IMR-90 (cell line): ENCODE results near the gene AMN. TPM values are rescaled to one million over a fixed set of nuclear protein-coding genes. Genes with fewer than 3 reads are reported as not detected.

Experiments used
- ATAC-seq: fragments of 200-7000 bp; cut with Tn5 transposase; 2 replicates; pipeline ENCODE4 v1.9.1; 2020; ENCODE audit warnings: low read depth, mild to moderate bottlenecking, moderate library complexity
- BruUV-seq: library from RNA; stranded (reverse); fragments of 400-500 nt; replicated peaks from 2 replicates; lab custom pipeline; 2021; lab: Mats Ljungman, UMichigan
- CTCF ChIA-PET: fragments of 300-600 bp; formaldehyde crosslinking; extraction: SDS; loops from one replicate; lab custom pipeline; 2021; ENCODE audit warnings: antibody characterized with exemption; lab: Yijun Ruan, JAX
- POLR2A ChIA-PET: fragments of 300-600 bp; sonication (Branson Sonifier 250); formaldehyde crosslinking; loops from one replicate; lab custom pipeline; 2022; ENCODE audit warnings: antibody characterized with exemption; ENCODE audit not compliant: unreplicated experiment; lab: Charles Lee
- DNase-seq: peaks from one replicate; pipeline ENCODE4 v3.0.0; 2013
- H2AFZ ChIP-seq: replicated peaks from 2 replicates; pipeline ENCODE3; 2013; ENCODE audit warnings: low read length, mild to moderate bottlenecking; ENCODE audit not compliant: poor library complexity
- H2AK5ac ChIP-seq: 2 replicates; pipeline ENCODE4 v1.6.1; 2013; ENCODE audit warnings: low read depth, low read length, inconsistent platforms
- H2AK9ac ChIP-seq: replicated peaks from 2 replicates; pipeline ENCODE3; 2013; ENCODE audit warnings: mild to moderate bottlenecking, low read depth, low read length, moderate library complexity; ENCODE audit not compliant: poor library complexity
- H2BK120ac ChIP-seq: 2 replicates; pipeline ENCODE4 v1.6.1; 2013; ENCODE audit warnings: low read depth, low read length, inconsistent platforms
- H2BK15ac ChIP-seq: 3 replicates; pipeline ENCODE4 v1.6.1; 2013; ENCODE audit warnings: low read depth, low read length, inconsistent platforms
- H2BK20ac ChIP-seq: 2 replicates; pipeline ENCODE4 v1.6.1; 2013; ENCODE audit warnings: low read depth, mild to moderate bottlenecking, inconsistent platforms, low read length, moderate library complexity
- H2BK5ac ChIP-seq: 2 replicates; pipeline ENCODE4 v1.6.1; 2013; ENCODE audit warnings: mild to moderate bottlenecking, low read depth, low read length, inconsistent platforms; ENCODE audit not compliant: poor library complexity, severe bottlenecking
- H3K14ac ChIP-seq: replicated peaks from 2 replicates; pipeline ENCODE4 v1.6.1; 2013; ENCODE audit warnings: low read depth, low read length, inconsistent platforms
- H3K18ac ChIP-seq: 2 replicates; pipeline ENCODE4 v1.6.1; 2013; ENCODE audit warnings: low read depth, low read length, control low read depth
- H3K23ac ChIP-seq: 2 replicates; pipeline ENCODE4 v1.6.1; 2013; ENCODE audit warnings: low read depth, low read length, inconsistent platforms
- H3K27ac ChIP-seq: 2 replicates; pipeline ENCODE4 v1.5.1; 2013; ENCODE audit warnings: mild to moderate bottlenecking, control low read depth, low read length; ENCODE audit not compliant: insufficient read depth
- H3K27me3 ChIP-seq: 2 replicates; pipeline ENCODE4 v1.6.1; 2013; ENCODE audit warnings: low read length; ENCODE audit not compliant: control insufficient read depth, insufficient read depth
- H3K36me3 ChIP-seq: 2 replicates; pipeline ENCODE4 v1.6.1; 2013; ENCODE audit warnings: low read length, mixed read lengths; ENCODE audit not compliant: control insufficient read depth, insufficient read depth
- H3K4ac ChIP-seq: 2 replicates; pipeline ENCODE4 v1.6.1; 2013; ENCODE audit warnings: low read depth, low read length, inconsistent platforms
- H3K4me1 ChIP-seq: 2 replicates; pipeline ENCODE4 v1.6.1; 2013; ENCODE audit warnings: low read length, mixed read lengths; ENCODE audit not compliant: control insufficient read depth, insufficient read depth
- H3K4me2 ChIP-seq: 2 replicates; pipeline ENCODE4 v1.6.1; 2013; ENCODE audit warnings: low read depth, mild to moderate bottlenecking, control low read depth, low read length, moderate library complexity
- H3K4me3 ChIP-seq: 2 replicates; pipeline ENCODE4 v1.5.1; 2013; ENCODE audit warnings: low read depth, mild to moderate bottlenecking, control low read depth, low read length, moderate library complexity; ENCODE audit not compliant: insufficient read depth
- H3K56ac ChIP-seq: 2 replicates; pipeline ENCODE4 v1.6.1; 2013; ENCODE audit warnings: low read length, inconsistent platforms; ENCODE audit not compliant: insufficient read depth; ENCODE audit errors: extremely low read depth
- H3K79me1 ChIP-seq, 2 experiments: 2 replicates each; pipeline ENCODE4 v1.6.1; 2013; ENCODE audit warnings: low read length in 2 of 2, inconsistent platforms in 1 of 2, low read depth in 1 of 2
- H3K9ac ChIP-seq: 2 replicates; pipeline ENCODE4 v1.6.1; 2013; ENCODE audit warnings: low read depth, low read length, control low read depth
- H3K9me1 ChIP-seq: 2 replicates; pipeline ENCODE4 v1.6.1; 2013; ENCODE audit warnings: low read length, inconsistent platforms; ENCODE audit not compliant: insufficient read depth
- H3K9me3 ChIP-seq: 2 replicates; pipeline ENCODE4 v1.6.1; 2013; ENCODE audit warnings: low read length; ENCODE audit not compliant: control insufficient read depth, insufficient read depth
- H4K20me1 ChIP-seq: 2 replicates; pipeline ENCODE4 v1.6.1; 2013; ENCODE audit warnings: low read length, inconsistent platforms; ENCODE audit not compliant: insufficient read depth
- H4K5ac ChIP-seq: 2 replicates; pipeline ENCODE4 v1.6.1; 2013; ENCODE audit warnings: mild to moderate bottlenecking, low read depth, low read length, control low read depth
- H4K8ac ChIP-seq, 2 experiments: 2 replicates each; pipeline ENCODE4 v1.6.1; 2013; ENCODE audit warnings: low read depth in 2 of 2, low read length in 2 of 2, control low read depth in 1 of 2, inconsistent platforms in 1 of 2
- H4K91ac ChIP-seq: 2 replicates; pipeline ENCODE4 v1.6.1; 2013; ENCODE audit warnings: low read depth, low read length, inconsistent platforms; ENCODE audit not compliant: insufficient read depth
- MAFK ChIP-seq: IDR thresholded peaks from 2 replicates; pipeline ENCODE4 v1.6.1; 2012; ENCODE audit warnings: low read depth, low read length, improper control_type of control experiment
- MAZ ChIP-seq: IDR thresholded peaks from 2 replicates; pipeline ENCODE4 v1.6.1; 2012; ENCODE audit warnings: low read depth, mild to moderate bottlenecking, low read length, improper control_type of control experiment, moderate library complexity, borderline replicate concordance
- MXI1 ChIP-seq: IDR thresholded peaks from 2 replicates; pipeline ENCODE4 v1.6.1; 2012; ENCODE audit warnings: low read depth, mild to moderate bottlenecking, low read length, moderate library complexity, borderline replicate concordance
- RAD21 ChIP-seq: IDR thresholded peaks from 2 replicates; pipeline ENCODE4 v1.6.1; 2012; ENCODE audit warnings: low read length, improper control_type of control experiment
- WGBS, 2 experiments: methylation state at CpG; one replicate each; pipeline versions ENCODE4 v1.1.5 to v1.1.7; 2013; ENCODE audit warnings: missing lambda C conversion rate in 2 of 2; ENCODE audit not compliant: insufficient read length in 1 of 2; ENCODE audit errors: extremely low coverage in 2 of 2; 5-methylcytosine and 5-hydroxymethylcytosine counted together
- dilution Hi-C: fragments of 300-500 bp; cut with HindIII; formaldehyde crosslinking; loops from one replicate; pipeline ENCODE4 v1.14.3; 2018; ENCODE audit warnings: low sequenced_read_pairs; ENCODE audit not compliant: unreplicated experiment
- in situ Hi-C: fragments of 300-500 bp; cut with MboI; formaldehyde crosslinking; loops from 3 replicates; pipeline ENCODE4 v1.14.3; 2019; ENCODE audit warnings: low sequenced_read_pairs, inconsistent platforms, mixed read lengths
- intact Hi-C: fragments of 100-400 bp; cut with micrococcal nuclease; formaldehyde crosslinking; loops from 2 replicates; pipeline ENCODE4 v1.10.0; 2022
- polyA plus RNA-seq, 3 experiments: library from polyadenylated mRNA; depleted of rRNA; stranded (reverse); fragments of >200 nt; gene quantifications; 2 replicates each; pipeline ENCODE4 v1.2.3, GENCODE V29; 2012; ENCODE audit warnings: low replicate concordance in 1 of 3
- total RNA-seq: library from RNA; depleted of rRNA; stranded (reverse); fragments of >200 nt; gene quantifications from 2 replicates; pipeline ENCODE4 v1.2.3, GENCODE V29; 2012
- TF ChIP-seq, protein P1 (sequence below): fragments of 150-350 bp; IDR thresholded peaks from 2 replicates; pipeline ENCODE4 v1.6.1; 2016; ENCODE audit warnings: low read depth, mild to moderate bottlenecking, low read length, moderate library complexity, borderline replicate concordance
- TF ChIP-seq, protein P2 (sequence below): fragments of 150-350 bp; IDR thresholded peaks from 2 replicates; pipeline ENCODE4 v1.6.1; 2017; ENCODE audit warnings: mild to moderate bottlenecking, antibody characterized with exemption, low read length, low read depth

AMN gene
- total and polyA plus RNA-seq, 2 of the 4 experiments (the other 2 are of a cell fraction): under 0.01 to 0.24 TPM

DNA sequence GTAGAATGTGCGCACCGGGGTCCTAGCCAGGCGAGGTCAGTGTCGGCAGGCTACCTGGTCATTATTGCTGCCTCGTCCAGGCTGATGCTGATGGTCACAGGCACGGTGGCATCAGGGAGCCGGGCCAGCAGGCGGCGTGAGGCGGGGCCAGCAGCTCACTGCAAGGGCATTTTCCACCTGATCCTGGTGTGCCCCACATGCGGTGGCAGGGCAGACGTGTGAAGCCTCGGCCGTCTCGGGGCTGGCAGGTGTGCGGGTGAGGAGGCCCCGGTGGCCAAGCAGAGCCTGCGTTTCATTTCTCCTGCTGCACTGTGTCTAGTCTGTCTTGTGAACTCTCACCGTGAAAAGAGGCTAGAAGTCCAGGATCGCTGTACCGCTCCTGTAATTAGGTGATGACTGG is 12.0 kb upstream of the AMN start:
- Histone ChIP-seq H4K91ac (no peak overlapping the region), H2AFZ (no peak overlapping the region), H3K9ac (no peak overlapping the region), H3K9me1 (0 out of 2 replicates have a peak, but pooled peaks cover 2% of the 10 kb centered on the region), H2BK15ac (no peak overlapping the region), H4K5ac (no peak overlapping the region), H3K23ac (no peak overlapping the region), H3K9me3 (no peaks in the 10 kb centered on the region), H2BK120ac (no peak overlapping the region), H3K56ac (no peak overlapping the region), H3K4me1 (no peaks in the 10 kb centered on the region), H3K4ac (no peak overlapping the region), H4K8ac (no peak overlapping the region), H2BK20ac (no peak overlapping the region), H3K18ac (no peak overlapping the region), H2AK9ac (no peak overlapping the region), H3K4me2 (no peak overlapping the region), H3K79me1 (no peaks in the 10 kb centered on the region), H3K27me3 (no peaks in the 10 kb centered on the region), H2BK5ac (no peak overlapping the region), H3K27ac (no peak overlapping the region), H4K20me1 (no peaks in the 10 kb centered on the region; the same call in 1 of the 2 replicates), H3K14ac (no peak overlapping the region), H3K4me3 (no peak overlapping the region), H2AK5ac (no peak overlapping the region), H3K36me3 (peaks cover 6% of the 10 kb centered on the region)
- dilution Hi-C loops (no loop called here), in situ Hi-C loops (loop anchor here (10.0 kb wide), 2 partner anchors 136 to 216 kb away; partner anchors contain the start of gene TRAF3), intact Hi-C loops (loop anchor here (10.0 kb wide), 1 partner anchor 316 kb away; the partner anchor contains the start of gene RCOR1)
- no peak for DNase-seq
- ChIA-PET CTCF (no interaction called here), POLR2A (no interaction called here)
- ATAC-seq: no peak
- no TSS peak for BruUV-seq
- 93% methylated on average over 17 of the region's 21 CpGs; no CpG with 5 or more reads in 1 of the 2 experiments for WGBS, 2 experiments
- TF ChIP-seq, protein P1, sequence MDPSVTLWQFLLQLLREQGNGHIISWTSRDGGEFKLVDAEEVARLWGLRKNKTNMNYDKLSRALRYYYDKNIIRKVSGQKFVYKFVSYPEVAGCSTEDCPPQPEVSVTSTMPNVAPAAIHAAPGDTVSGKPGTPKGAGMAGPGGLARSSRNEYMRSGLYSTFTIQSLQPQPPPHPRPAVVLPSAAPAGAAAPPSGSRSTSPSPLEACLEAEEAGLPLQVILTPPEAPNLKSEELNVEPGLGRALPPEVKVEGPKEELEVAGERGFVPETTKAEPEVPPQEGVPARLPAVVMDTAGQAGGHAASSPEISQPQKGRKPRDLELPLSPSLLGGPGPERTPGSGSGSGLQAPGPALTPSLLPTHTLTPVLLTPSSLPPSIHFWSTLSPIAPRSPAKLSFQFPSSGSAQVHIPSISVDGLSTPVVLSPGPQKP: no peak
- TF ChIP-seq RAD21 (no peak), MXI1 (no peak), MAFK (no peak), MAZ (no peak)
- TF ChIP-seq, protein P2, sequence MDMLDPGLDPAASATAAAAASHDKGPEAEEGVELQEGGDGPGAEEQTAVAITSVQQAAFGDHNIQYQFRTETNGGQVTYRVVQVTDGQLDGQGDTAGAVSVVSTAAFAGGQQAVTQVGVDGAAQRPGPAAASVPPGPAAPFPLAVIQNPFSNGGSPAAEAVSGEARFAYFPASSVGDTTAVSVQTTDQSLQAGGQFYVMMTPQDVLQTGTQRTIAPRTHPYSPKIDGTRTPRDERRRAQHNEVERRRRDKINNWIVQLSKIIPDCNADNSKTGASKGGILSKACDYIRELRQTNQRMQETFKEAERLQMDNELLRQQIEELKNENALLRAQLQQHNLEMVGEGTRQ: no peak
